ENCODE data around the gene GRIFIN.

GRCh38 chr7:2500701-2501100, 24.5 kb upstream of the GRIFIN start:
- no peak for TF ChIP-seq EP300 (IDR thresholded peaks at IDR 0.05)
- no peak for TF ChIP-seq CTCF (IDR thresholded peaks at IDR 0.05)
- no peak for TF ChIP-seq POLR2AphosphoS5 (IDR thresholded peaks at IDR 0.05)
- TF ChIP-seq POLR2A (IDR thresholded peaks at IDR 0.05): no peak
